Small intestine (tissue), 7 donors: ENCODE results near the gene NYNRIN. TPM values are rescaled to one million over a fixed set of nuclear protein-coding genes. Genes with fewer than 3 reads are reported as not detected.

Experiments
- DNase-seq, 2 donors: peaks; one replicate each; pipeline versions ENCODE4 v3.0.0 to v3.0.0-alpha.2; 2013
- FAIRE-seq: peaks from 2 replicates; lab custom pipeline; 2012; peaks lifted over from hg19 to GRCh38; lab: Jason Lieb, UNC
- H3K27ac ChIP-seq, 3 donors: one replicate each; pipeline ENCODE4 v1.5.1; 2013; ENCODE audit warnings: low read length in 2 of 3, mild to moderate bottlenecking in 2 of 3, control low read depth in 1 of 3, inconsistent platforms in 1 of 3, low read depth in 1 of 3, moderate library complexity in 1 of 3
- H3K27me3 ChIP-seq, 3 donors: one replicate each; pipeline ENCODE4 v1.6.1; 2013; ENCODE audit warnings: low read length in 3 of 3, inconsistent platforms in 1 of 3; ENCODE audit not compliant: control insufficient read depth in 3 of 3, insufficient read depth in 3 of 3
- H3K36me3 ChIP-seq, 3 donors: one replicate each; pipeline ENCODE4 v1.6.1; 2013; ENCODE audit warnings: low read length in 3 of 3, inconsistent platforms in 1 of 3, low read depth in 1 of 3, mild to moderate bottlenecking in 1 of 3, moderate library complexity in 1 of 3; ENCODE audit not compliant: control insufficient read depth in 3 of 3, insufficient read depth in 2 of 3
- H3K4me1 ChIP-seq, 3 donors: one replicate each; pipeline ENCODE4 v1.6.1; 2013; ENCODE audit warnings: low read length in 2 of 3, inconsistent platforms in 1 of 3, low read depth in 1 of 3, mild to moderate bottlenecking in 1 of 3, moderate library complexity in 1 of 3; ENCODE audit not compliant: control insufficient read depth in 3 of 3, insufficient read depth in 2 of 3
- H3K4me3 ChIP-seq, 3 donors: one replicate each; pipeline ENCODE4 v1.5.1; 2013; ENCODE audit warnings: low read length in 3 of 3, control low read depth in 1 of 3, inconsistent platforms in 1 of 3, low read depth in 1 of 3, mild to moderate bottlenecking in 1 of 3, moderate library complexity in 1 of 3
- H3K9me3 ChIP-seq, 2 donors: one replicate each; pipeline ENCODE4 v1.6.1; 2013; ENCODE audit warnings: low read depth in 1 of 2, low read length in 1 of 2; ENCODE audit not compliant: control insufficient read depth in 2 of 2, insufficient read depth in 1 of 2
- WGBS, 3 donors: extraction: QIAGEN DNeasy Blood & Tissue Kit; methylation state at CpG; one replicate each; pipeline ENCODE4 v1.1.7; 2013; 5-methylcytosine and 5-hydroxymethylcytosine counted together
- polyA plus RNA-seq, 4 donors: library from polyadenylated mRNA; stranded (reverse) in 3 of 4; unstranded in 1 of 4; fragments of 200-250 nt in 3 of 4; fragments of 120-200 nt in 1 of 4; gene quantifications; one replicate each; pipeline versions ENCODE4 v1.2.1 to v1.2.3, GENCODE V29; 2013
- donor health status: healthy with polysubstance abuse.
- donor health status: control.
- donor health status: control.
- donor health status: Bipolar disorder and iron deficiency.
- donor health status: healthy.

NYNRIN gene
- polyA plus RNA-seq, 4 donors = 0.22 to 53.2 (median 3.9) TPM

- Histone ChIP-seq H3K4me1 (no peaks in the 10 kb centered on the region), H3K27ac (no peak overlapping the region), H3K27me3 (no peaks in the 10 kb centered on the region), H3K36me3 (peaks cover 0 to 2% (median 0%) of the 10 kb centered on the region in 3 donors), H3K4me3 (no peak overlapping the region), H3K9me3 (peaks cover 0 to 5% of the 10 kb centered on the region in 2 donors)
- FAIRE-seq = no peak
- no peak for DNase-seq
These were observed 62.5 kb downstream of the NYNRIN start for GRCh38 chr14:24461336-24461735.

- no peaks in the 10 kb centered on the region for H3K27me3 ChIP-seq
- no peak for FAIRE-seq
- DNase-seq = peak in 1 of 2 donors; percentile 9
These were observed 64.4 kb downstream of the NYNRIN start for GRCh38 chr14:24463017-24463883.

DNA sequence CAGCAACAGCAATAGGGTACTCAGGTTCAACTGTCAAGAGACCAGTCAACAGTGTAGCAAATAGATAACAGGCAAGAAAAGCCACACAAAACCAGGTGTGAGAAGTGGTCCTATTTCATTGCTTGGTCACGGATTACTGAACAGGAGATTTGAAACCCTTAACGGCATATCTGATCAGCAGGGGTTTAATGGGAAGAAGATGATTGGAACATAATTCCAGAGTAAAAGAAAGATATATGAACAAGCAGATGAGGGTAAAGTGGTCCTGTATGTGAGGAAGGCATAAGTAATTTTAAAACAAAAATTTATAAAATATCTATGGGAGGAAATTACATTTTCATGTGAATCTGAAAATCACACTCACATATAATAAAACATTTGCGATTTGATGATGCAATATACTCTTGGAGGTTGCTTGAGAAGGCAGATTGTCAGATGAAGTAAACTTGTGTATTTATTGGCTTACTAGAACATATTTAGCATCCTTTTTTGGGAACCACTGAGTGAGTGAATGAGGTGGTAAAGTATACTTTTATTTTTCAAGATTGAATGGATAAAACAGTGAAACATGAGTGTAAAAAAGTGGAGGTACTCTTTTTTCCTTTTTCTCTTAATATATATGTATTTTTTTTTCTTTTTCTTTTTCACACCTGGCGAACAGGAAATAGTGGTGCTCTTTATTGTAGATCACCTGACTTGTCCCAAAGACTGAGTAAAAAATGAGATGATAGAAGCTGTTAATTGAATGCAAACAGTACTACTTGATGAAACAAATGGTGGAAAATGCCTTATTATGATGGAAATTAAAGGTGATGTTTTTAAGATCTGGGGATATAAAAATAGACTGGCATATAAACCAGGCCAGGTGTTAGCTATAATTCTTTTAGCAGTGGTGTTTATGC, 65.3 kb downstream of the NYNRIN start:
- H3K36me3 ChIP-seq = no peaks in the 10 kb centered on the region
- no peak overlapping the region for H3K27ac ChIP-seq
- DNase-seq (no peak), FAIRE-seq (no peak)
- no peaks in the 10 kb centered on the region for H3K9me3 ChIP-seq
- H3K27me3 ChIP-seq = no peaks in the 10 kb centered on the region
- 65 to 78% (median 69%) methylated on average over 4 of the region's 4 CpGs for WGBS, 3 donors
- H3K4me3 ChIP-seq = no peak overlapping the region
- H3K4me1 ChIP-seq = no peaks in the 10 kb centered on the region

More at GRCh38 chr14:24463017-24463883, 64.4 kb downstream of the NYNRIN start:
- H3K4me1 ChIP-seq = no peaks in the 10 kb centered on the region
- 29 to 75% (median 53%) methylated on average over 3 to 5 of the region's 5 CpGs for WGBS, 3 donors
- H3K4me3 ChIP-seq = no peak overlapping the region
- no peaks in the 10 kb centered on the region for H3K36me3 ChIP-seq
- H3K9me3 ChIP-seq = no peaks in the 10 kb centered on the region
- no peak overlapping the region for H3K27ac ChIP-seq

DNA sequence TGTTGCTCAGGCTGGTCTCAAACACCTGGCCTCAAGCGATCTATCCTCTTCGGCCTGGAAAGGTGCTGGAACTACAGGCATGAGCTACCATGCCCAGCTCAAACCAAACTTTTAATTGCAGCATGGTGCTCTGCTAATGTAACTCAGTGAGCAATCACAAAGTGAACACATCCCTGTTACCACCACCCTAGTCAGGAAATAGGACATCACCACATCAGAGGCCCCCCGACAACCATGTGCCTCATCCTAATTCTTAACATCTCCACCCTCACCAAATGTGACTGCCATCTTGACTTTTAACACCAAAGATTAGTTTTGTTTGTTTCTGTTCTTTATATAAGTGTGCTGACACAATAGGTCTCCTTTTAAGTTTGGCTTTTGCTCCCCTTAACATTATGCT, 66.6 kb downstream of the NYNRIN start:
- Histone ChIP-seq H3K9me3 (no peaks in the 10 kb centered on the region), H3K36me3 (no peaks in the 10 kb centered on the region), H3K4me3 (no peak overlapping the region), H3K4me1 (no peaks in the 10 kb centered on the region), H3K27me3 (no peaks in the 10 kb centered on the region), H3K27ac (no peak overlapping the region)
- WGBS, 3 donors = 90 to 95% (median 95%) methylated on average over 3 of the region's 3 CpGs
- DNase-seq (no peak), FAIRE-seq (no peak)

GRCh38 chr14:24465805-24466204, 67.0 kb downstream of the NYNRIN start:
- FAIRE-seq (no peak), DNase-seq (no peak)
- WGBS, 3 donors = 88 to 95% (median 90%) methylated on average over 3 of the region's 3 CpGs
- H3K27me3 ChIP-seq = no peaks in the 10 kb centered on the region
- no peak overlapping the region for H3K27ac ChIP-seq
- H3K36me3 ChIP-seq = no peaks in the 10 kb centered on the region
- H3K4me1 ChIP-seq = no peaks in the 10 kb centered on the region
- H3K4me3 ChIP-seq = no peak overlapping the region
- H3K9me3 ChIP-seq = no peaks in the 10 kb centered on the region

Other genes starting within 250 kb of the NYNRIN start
- gene IRF9, start 237.7 kb upstream of the NYNRIN start, polyA plus RNA-seq = 10 to 100 TPM; 36.9 to 90.9 (median 63.3) TPM
- 100 to 1,000 TPM in 1 of 4 donors, 10 to 100 TPM in 3; 23.0 to 135 (median 40.7) TPM for gene REC8, start 226.9 kb upstream of the NYNRIN start, polyA plus RNA-seq
- 10 to 100 TPM in 2 of 4 donors, 1 to 10 TPM in 2; 3.2 to 24.4 (median 12.5) TPM for gene IPO4, start 210.2 kb upstream of the NYNRIN start, polyA plus RNA-seq
- gene TM9SF1, start 203.6 kb upstream of the NYNRIN start, polyA plus RNA-seq = 10 to 100 TPM in 2 of 4 donors, 1 to 10 TPM in 2; 6.9 to 56.1 (median 23.9) TPM
- 1 to 10 TPM in 1 of 4 donors, under 1 TPM in 1, not detected in 2; 0.04 to 6.9 TPM for gene TSSK4, start 193.3 kb upstream of the NYNRIN start, polyA plus RNA-seq
- 100 to 1,000 TPM in 1 of 4 donors, 10 to 100 TPM in 3; 70.0 to 121 (median 94.9) TPM for gene CHMP4A, start 185.5 kb upstream of the NYNRIN start, polyA plus RNA-seq
- 10 to 100 TPM; 18.8 to 31.1 (median 21.4) TPM for gene MDP1, start 182.9 kb upstream of the NYNRIN start, polyA plus RNA-seq
- 100 to 1,000 TPM; 182 to 225 (median 205) TPM for gene NEDD8, start 166.6 kb upstream of the NYNRIN start, polyA plus RNA-seq
- gene GMPR2, start 166.1 kb upstream of the NYNRIN start, polyA plus RNA-seq = 10 to 100 TPM; 57.4 to 94.1 (median 76.0) TPM
- gene TINF2, start 156.4 kb upstream of the NYNRIN start, polyA plus RNA-seq = 10 to 100 TPM; 33.0 to 42.4 (median 35.8) TPM
- 1 to 10 TPM; 1.5 to 3.4 (median 1.7) TPM for gene TGM1, start 135.8 kb upstream of the NYNRIN start, polyA plus RNA-seq
- gene RABGGTA, start 127.4 kb upstream of the NYNRIN start, polyA plus RNA-seq = 10 to 100 TPM; 25.3 to 58.6 (median 36.0) TPM
- gene DHRS1, start 99.2 kb upstream of the NYNRIN start, polyA plus RNA-seq = 10 to 100 TPM; 45.2 to 95.7 (median 66.5) TPM
- 10 to 100 TPM in 3 of 4 donors, 1 to 10 TPM in 1; 9.7 to 22.5 (median 16.0) TPM for gene NOP9, start 99.2 kb upstream of the NYNRIN start, polyA plus RNA-seq
- gene CIDEB, start 91.0 kb upstream of the NYNRIN start, polyA plus RNA-seq = 100 to 1,000 TPM in 2 of 4 donors, 10 to 100 TPM in 2; 31.2 to 273 (median 139) TPM
- 1 to 10 TPM in 3 of 4 donors, under 1 TPM in 1; 0.89 to 4.7 (median 2.3) TPM for gene LTB4R2, start 88.9 kb upstream of the NYNRIN start, polyA plus RNA-seq
- gene LTB4R, start 87.5 kb upstream of the NYNRIN start, polyA plus RNA-seq = 10 to 100 TPM in 2 of 4 donors, 1 to 10 TPM in 2; 5.1 to 37.0 (median 15.8) TPM
- gene ADCY4, start 63.9 kb upstream of the NYNRIN start, polyA plus RNA-seq = 10 to 100 TPM in 1 of 4 donors, 1 to 10 TPM in 3; 3.4 to 16.4 (median 6.1) TPM
- 10 to 100 TPM; 16.7 to 58.6 (median 33.6) TPM for gene RIPK3, start 59.0 kb upstream of the NYNRIN start, polyA plus RNA-seq
- 10 to 100 TPM; 11.2 to 45.1 (median 29.1) TPM for gene NFATC4, start 30.8 kb upstream of the NYNRIN start, polyA plus RNA-seq
- gene CBLN3, start 30.7 kb downstream of the NYNRIN start, polyA plus RNA-seq = 1 to 10 TPM in 2 of 4 donors, under 1 TPM in 1, not detected in 1; 0.27 to 4.8 (median 1.9) TPM
- gene KHNYN, start 31.0 kb downstream of the NYNRIN start, polyA plus RNA-seq = 10 to 100 TPM; 21.3 to 75.6 (median 36.4) TPM
- gene SDR39U1, start 43.8 kb downstream of the NYNRIN start, polyA plus RNA-seq = 10 to 100 TPM; 41.4 to 52.6 (median 50.2) TPM
- gene CMA1, start 109.3 kb downstream of the NYNRIN start, polyA plus RNA-seq = 1 to 10 TPM in 2 of 4 donors, not detected in 2; 1.1 to 1.4 TPM
- gene CTSG, start 177.2 kb downstream of the NYNRIN start, polyA plus RNA-seq = 1 to 10 TPM in 1 of 4 donors, under 1 TPM in 1, not detected in 2; 0.24 to 2.6 TPM
- gene GZMH, start 210.7 kb downstream of the NYNRIN start, polyA plus RNA-seq = under 1 TPM in 2 of 4 donors, not detected in 2; 0.09 to 0.51 TPM
- gene GZMB, start 235.2 kb downstream of the NYNRIN start, polyA plus RNA-seq = 1 to 10 TPM in 2 of 4 donors, under 1 TPM in 1, not detected in 1; 0.47 to 1.7 (median 1.6) TPM